Left ventricle myocardium inferior (tissue), 1 donor: ENCODE measurements around the gene DIPK1C. TPM values are rescaled to one million over a fixed set of nuclear protein-coding genes. Genes with fewer than 3 reads are reported as not detected.

Source experiments
- DNase-seq: peaks from one replicate; pipeline ENCODE4 v3.0.0-alpha.2; 2020
- H3K27ac ChIP-seq: fragments of 200-600 bp; replicated peaks from 2 replicates; pipeline ENCODE4 v1.8.0; 2021
- H3K27me3 ChIP-seq: fragments of 200-600 bp; 2 replicates; pipeline ENCODE4 v1.8.0; 2021; ENCODE audit warnings: low read depth
- H3K36me3 ChIP-seq: fragments of 200-600 bp; 2 replicates; pipeline ENCODE4 v1.8.0; 2021
- H3K4me1 ChIP-seq: fragments of 200-600 bp; 2 replicates; pipeline ENCODE4 v1.8.0; 2021
- H3K4me3 ChIP-seq: fragments of 200-600 bp; 2 replicates; pipeline ENCODE4 v1.8.0; 2021; ENCODE audit warnings: mild to moderate bottlenecking, moderate library complexity
- H3K9me3 ChIP-seq: fragments of 200-600 bp; replicated peaks from 2 replicates; pipeline ENCODE4 v1.8.0; 2021
- intact Hi-C: fragments of 100-400 bp; cut with micrococcal nuclease; formaldehyde crosslinking; loops from one replicate; pipeline ENCODE4 v1.11.0; 2022
- total RNA-seq: library from RNA; stranded (reverse); fragmentation: NEBNext Ultra II Directional; extraction: Animal tissue kit (Norgen Biotek cat#: 25700); gene quantifications from one replicate; pipeline ENCODE4 v1.2.1, GENCODE V29; 2021
- TF ChIP-seq, protein P1 (sequence below): fragments of 200-600 bp; IDR thresholded peaks from 2 replicates; pipeline ENCODE4 v1.8.0; 2021; ENCODE audit warnings: antibody characterized with exemption, mild to moderate bottlenecking, borderline replicate concordance
- donor health status: DM: no; HTN: yes; CAD: no; lungs with severe emphysema.

Gene DIPK1C
- total RNA-seq, 1 donor from 2014 or later, result 6.4 TPM

DNA sequence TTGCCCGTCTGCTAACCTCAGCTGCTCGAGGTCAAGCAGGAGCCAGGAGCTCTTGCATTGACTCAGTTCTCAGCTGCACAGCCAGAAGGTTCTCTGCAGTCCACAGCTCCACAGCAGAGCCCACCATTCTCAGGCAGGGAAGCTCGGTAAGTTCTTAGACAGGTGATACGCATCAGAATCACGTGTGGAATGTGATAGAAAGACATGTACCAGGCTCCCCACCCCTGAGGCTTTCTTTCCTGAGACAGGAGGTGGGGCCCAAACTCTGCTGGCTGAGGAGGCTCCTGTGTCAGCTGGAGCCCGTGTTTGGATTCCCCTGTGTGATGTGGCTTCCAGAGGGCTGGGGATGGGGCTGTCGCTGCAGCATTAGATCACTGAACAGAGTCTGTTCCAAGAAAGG is 28.0 kb downstream of the DIPK1C start:
- H3K27ac ChIP-seq, result no peak overlapping the region
- H3K36me3 ChIP-seq, result no peaks in the 10 kb centered on the region
- H3K4me3 ChIP-seq, result no peak overlapping the region
- intact Hi-C loops, result no loop called here
- peaks cover 10% of the 10 kb centered on the region for H3K27me3 ChIP-seq
- TF ChIP-seq, protein P1, sequence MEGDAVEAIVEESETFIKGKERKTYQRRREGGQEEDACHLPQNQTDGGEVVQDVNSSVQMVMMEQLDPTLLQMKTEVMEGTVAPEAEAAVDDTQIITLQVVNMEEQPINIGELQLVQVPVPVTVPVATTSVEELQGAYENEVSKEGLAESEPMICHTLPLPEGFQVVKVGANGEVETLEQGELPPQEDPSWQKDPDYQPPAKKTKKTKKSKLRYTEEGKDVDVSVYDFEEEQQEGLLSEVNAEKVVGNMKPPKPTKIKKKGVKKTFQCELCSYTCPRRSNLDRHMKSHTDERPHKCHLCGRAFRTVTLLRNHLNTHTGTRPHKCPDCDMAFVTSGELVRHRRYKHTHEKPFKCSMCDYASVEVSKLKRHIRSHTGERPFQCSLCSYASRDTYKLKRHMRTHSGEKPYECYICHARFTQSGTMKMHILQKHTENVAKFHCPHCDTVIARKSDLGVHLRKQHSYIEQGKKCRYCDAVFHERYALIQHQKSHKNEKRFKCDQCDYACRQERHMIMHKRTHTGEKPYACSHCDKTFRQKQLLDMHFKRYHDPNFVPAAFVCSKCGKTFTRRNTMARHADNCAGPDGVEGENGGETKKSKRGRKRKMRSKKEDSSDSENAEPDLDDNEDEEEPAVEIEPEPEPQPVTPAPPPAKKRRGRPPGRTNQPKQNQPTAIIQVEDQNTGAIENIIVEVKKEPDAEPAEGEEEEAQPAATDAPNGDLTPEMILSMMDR, result no peak
- DNase-seq, result no peak
- peaks cover 17% of the 10 kb centered on the region for H3K9me3 ChIP-seq
- H3K4me1 ChIP-seq, result no peaks in the 10 kb centered on the region

DNA sequence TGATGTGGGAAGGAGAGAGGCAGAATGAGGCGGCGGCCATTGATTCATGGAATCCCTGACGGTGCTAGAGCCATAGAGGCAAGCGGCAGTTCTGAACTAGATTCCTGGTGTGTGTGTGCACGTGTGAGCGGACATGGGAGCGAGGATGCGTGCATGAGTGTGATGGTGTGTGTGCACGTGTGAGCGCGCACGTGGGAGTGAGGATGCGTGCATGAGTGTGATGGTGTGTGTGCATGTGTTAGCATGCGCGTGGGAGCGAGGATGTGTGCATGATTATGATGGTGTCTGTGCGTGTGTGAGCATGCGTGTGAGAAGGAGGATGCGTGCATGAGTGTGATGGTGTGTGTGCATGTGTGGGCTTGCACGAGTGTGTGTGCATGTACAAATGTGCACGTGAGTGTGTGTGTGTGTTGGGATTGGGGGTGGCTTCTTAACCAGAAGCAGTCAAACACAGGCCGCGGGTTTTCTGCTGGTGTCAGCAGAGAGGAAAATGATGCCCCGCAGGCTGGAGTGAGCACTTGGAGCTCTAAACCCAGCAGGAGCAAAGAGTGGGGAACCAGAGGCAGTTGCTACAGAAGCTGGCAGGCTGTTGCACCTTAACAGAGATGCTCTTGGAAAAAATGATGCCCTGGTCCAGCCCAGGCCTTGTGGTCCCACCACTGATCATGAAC is 29.5 kb downstream of the DIPK1C start:
- TF ChIP-seq, protein P1, result no peak
- H3K9me3 ChIP-seq, result peaks cover 17% of the 10 kb centered on the region
- no peak overlapping the region for H3K4me3 ChIP-seq
- no peak overlapping the region for H3K27ac ChIP-seq
- no peaks in the 10 kb centered on the region for H3K4me1 ChIP-seq
- no peaks in the 10 kb centered on the region for H3K36me3 ChIP-seq
- DNase-seq, result no peak
- intact Hi-C loops, result no loop called here
- peaks cover 10% of the 10 kb centered on the region for H3K27me3 ChIP-seq

DNA sequence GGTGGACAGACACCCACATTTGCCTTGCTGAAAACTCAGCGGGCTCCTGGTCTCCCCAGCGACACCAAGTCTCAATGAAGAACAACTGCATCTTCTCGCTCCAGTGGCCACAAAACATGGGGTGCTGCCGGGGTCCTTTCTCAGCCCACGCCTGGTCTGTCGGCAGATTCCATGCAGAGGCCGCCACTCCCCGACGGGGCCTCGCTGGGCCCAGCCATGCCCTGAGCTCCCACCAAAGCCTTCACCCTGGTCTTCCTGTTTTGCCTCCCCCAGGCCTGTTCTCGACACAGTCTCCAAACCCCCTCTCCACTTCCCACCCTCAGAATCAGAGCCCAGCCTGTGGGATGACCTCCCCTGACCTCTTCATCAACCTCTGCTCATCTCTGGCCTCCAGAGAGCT is 31.2 kb downstream of the DIPK1C start:
- no peaks in the 10 kb centered on the region for H3K4me1 ChIP-seq
- TF ChIP-seq, protein P1, result no peak
- H3K9me3 ChIP-seq, result peaks cover 17% of the 10 kb centered on the region
- H3K36me3 ChIP-seq, result no peaks in the 10 kb centered on the region
- H3K27ac ChIP-seq, result no peak overlapping the region
- DNase-seq, result no peak
- no peak overlapping the region for H3K4me3 ChIP-seq
- intact Hi-C loops, result no loop called here
- peaks cover 10% of the 10 kb centered on the region for H3K27me3 ChIP-seq

DNA sequence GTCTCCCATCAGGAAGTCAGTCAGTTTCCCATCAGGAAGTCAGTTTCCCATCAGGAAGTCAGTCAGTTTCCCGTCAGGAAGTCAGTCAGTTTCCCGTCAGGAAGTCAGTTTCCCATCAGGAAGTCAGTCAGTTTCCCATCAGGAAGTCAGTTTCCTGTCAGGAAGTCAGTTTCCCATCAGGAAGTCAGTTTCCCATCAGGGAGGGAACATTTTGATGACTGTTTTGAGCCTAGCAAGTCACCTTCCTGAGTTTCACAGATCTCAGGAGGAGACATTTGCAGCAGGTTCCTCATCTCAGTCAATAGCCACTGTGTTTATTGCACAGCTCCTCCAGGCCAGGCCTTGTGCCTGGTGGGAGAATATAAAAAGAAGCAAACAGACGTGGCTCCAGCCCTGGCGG is 31.9 kb downstream of the DIPK1C start:
- no peak for DNase-seq
- H3K4me3 ChIP-seq, result no peak overlapping the region

DNA sequence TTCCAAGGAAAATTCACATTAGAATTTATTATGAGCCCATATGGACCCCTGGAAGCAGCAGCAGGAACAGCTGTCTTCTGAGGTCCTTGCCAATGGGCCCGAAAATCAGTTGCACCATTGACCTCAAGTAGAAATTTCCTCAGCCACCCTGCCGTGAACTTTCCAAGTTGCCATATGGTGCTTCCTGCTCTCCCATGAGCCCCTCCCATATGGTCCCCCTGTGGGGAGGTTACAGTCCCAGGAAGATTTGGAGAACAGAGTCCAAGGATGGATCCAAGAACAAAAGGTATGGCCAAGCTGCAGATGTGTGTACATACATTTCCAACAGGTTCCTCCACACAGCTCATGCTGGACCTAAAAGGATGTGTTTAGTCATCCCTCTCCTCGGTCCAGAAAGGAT is 34.6 kb downstream of the DIPK1C start:
- H3K27ac ChIP-seq, result no peak overlapping the region
- intact Hi-C loops, result no loop called here
- peaks cover 6% of the 10 kb centered on the region for H3K4me1 ChIP-seq
- no peak for DNase-seq
- H3K27me3 ChIP-seq, result no peaks in the 10 kb centered on the region
- TF ChIP-seq, protein P1, result no peak
- H3K36me3 ChIP-seq, result no peaks in the 10 kb centered on the region
- peaks cover 17% of the 10 kb centered on the region for H3K9me3 ChIP-seq
- no peak overlapping the region for H3K4me3 ChIP-seq

More for the DNA sequence above, 31.9 kb downstream of the DIPK1C start:
- Histone ChIP-seq H3K4me1 (no peaks in the 10 kb centered on the region), H3K27me3 (peaks cover 10% of the 10 kb centered on the region), H3K9me3 (peaks cover 17% of the 10 kb centered on the region), H3K36me3 (no peaks in the 10 kb centered on the region), H3K27ac (no peak overlapping the region)
- intact Hi-C loops, result no loop called here
- TF ChIP-seq, protein P1, result no peak
